Measurements from ENCODE around the gene FRMD4B. TPM values are rescaled to one million over a fixed set of nuclear protein-coding genes. Genes with fewer than 3 reads are reported as not detected.

Gene FRMD4B
- total and polyA plus RNA-seq, 7 donors: 8.2 to 21.5 (median 13.2) TPM

DNA sequence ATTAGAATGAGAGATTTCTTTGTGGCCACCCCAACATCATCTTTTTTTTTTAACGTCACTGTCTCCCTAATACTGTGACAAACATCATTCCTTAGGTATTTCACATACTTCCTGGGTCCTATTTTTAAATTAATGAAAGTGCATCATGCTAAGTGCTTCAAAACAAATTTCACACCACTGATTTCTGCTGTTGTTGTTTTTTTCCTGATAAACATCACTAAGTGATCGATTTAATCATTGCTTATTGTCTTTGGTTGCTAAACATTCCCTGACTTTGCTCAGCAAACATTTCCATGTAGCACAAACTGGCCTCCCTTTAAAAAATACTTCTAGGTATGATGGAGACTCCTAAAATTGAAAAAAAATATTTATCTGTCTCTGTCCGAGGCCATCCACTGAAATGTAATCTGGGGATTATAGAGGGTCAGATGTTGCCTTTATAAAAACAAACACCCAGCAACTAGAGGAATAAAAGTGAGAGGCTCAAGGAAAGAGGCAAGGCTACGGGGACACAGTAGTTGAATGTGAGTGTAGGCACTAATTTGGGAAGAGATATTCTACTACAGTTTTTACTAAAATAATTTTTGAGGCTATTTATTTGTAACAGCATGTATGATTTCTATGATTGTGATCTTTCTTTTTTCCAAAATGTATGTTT lies 243.0 kb downstream of the FRMD4B start:
- H3K4me3 ChIP-seq: no peak overlapping the region
- H3K27me3 ChIP-seq: no peaks in the 10 kb centered on the region
- no peaks in the 10 kb centered on the region for H3K9me3 ChIP-seq
- 76 to 78% methylated on average over 4 of the region's 4 CpGs for WGBS, 2 donors
- DNase-seq: no peak
- no peaks in the 10 kb centered on the region for H3K4me1 ChIP-seq
- intact Hi-C loops (cut with DNase I): no loop called here
- H3K36me3 ChIP-seq: no peaks in the 10 kb centered on the region
- TF ChIP-seq POLR2AphosphoS5 (IDR thresholded peaks at IDR 0.05) (no peak), CTCF (IDR thresholded peaks at IDR 0.05) (no peak), EP300 (IDR thresholded peaks at IDR 0.05) (no peak)
- no peak overlapping the region for H3K27ac ChIP-seq

GRCh38 chr3:69142090-69142489 lies 243.8 kb downstream of the FRMD4B start:
- no peaks in the 10 kb centered on the region for H3K36me3 ChIP-seq
- no peak overlapping the region for H3K27ac ChIP-seq
- no peak for DNase-seq
- no peaks in the 10 kb centered on the region for H3K4me1 ChIP-seq
- TF ChIP-seq POLR2AphosphoS5 (IDR thresholded peaks at IDR 0.05) (no peak), EP300 (IDR thresholded peaks at IDR 0.05) (no peak), CTCF (IDR thresholded peaks at IDR 0.05) (no peak)
- no peaks in the 10 kb centered on the region for H3K27me3 ChIP-seq
- H3K4me3 ChIP-seq: no peak overlapping the region
- WGBS, 2 donors: 70 to 71% methylated on average over 3 of the region's 3 CpGs
- intact Hi-C loops (cut with DNase I): no loop called here
- no peaks in the 10 kb centered on the region for H3K9me3 ChIP-seq

- Histone ChIP-seq H3K9me3 (no peaks in the 10 kb centered on the region), H3K27me3 (no peaks in the 10 kb centered on the region), H3K4me3 (no peak overlapping the region), H3K36me3 (no peaks in the 10 kb centered on the region), H3K27ac (no peak overlapping the region), H3K4me1 (no peaks in the 10 kb centered on the region)
- intact Hi-C loops (cut with DNase I): no loop called here
- no peak for DNase-seq
- TF ChIP-seq CTCF (IDR thresholded peaks at IDR 0.05): no peak
- TF ChIP-seq POLR2AphosphoS5 (IDR thresholded peaks at IDR 0.05): no peak
- TF ChIP-seq POLR2A (IDR thresholded peaks at IDR 0.05): no peak
- TF ChIP-seq EP300 (IDR thresholded peaks at IDR 0.05): no peak
Measured at GRCh38 chr3:69141313-69141712, 244.6 kb downstream of the FRMD4B start.

DNA sequence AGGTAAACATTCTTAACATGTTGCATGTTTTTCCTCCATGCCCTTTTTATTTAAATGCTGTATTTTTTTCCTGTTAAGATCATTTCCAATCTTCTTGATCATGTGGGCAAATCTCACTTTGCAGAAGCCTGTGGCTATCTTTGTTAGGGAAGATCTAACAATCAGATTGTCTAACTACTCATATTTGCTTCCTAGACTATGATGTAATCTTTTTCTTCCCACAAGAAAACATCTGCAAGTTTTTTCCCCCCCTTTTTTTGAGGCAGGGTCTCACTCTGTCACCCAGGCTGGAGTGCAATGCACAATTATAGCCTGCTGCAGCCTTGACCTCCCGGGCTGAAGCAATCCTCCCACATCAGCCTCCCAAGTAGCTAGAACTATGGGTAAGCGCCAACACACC lies 248.5 kb downstream of the FRMD4B start:
- intact Hi-C loops (cut with DNase I): no loop called here
- no peak overlapping the region for H3K4me3 ChIP-seq

More for the DNA sequence above, 248.5 kb downstream of the FRMD4B start:
- Histone ChIP-seq H3K9me3 (no peaks in the 10 kb centered on the region), H3K36me3 (no peaks in the 10 kb centered on the region), H3K27ac (no peak overlapping the region), H3K27me3 (no peaks in the 10 kb centered on the region), H3K4me1 (no peaks in the 10 kb centered on the region)
- no peak for DNase-seq
- TF ChIP-seq CTCF (IDR thresholded peaks at IDR 0.05): no peak
- TF ChIP-seq POLR2A (IDR thresholded peaks at IDR 0.05): no peak
- no peak for TF ChIP-seq EP300 (IDR thresholded peaks at IDR 0.05)
- no peak for TF ChIP-seq POLR2AphosphoS5 (IDR thresholded peaks at IDR 0.05)
- 89 to 97% methylated on average over 2 of the region's 2 CpGs for WGBS, 2 donors
